ENCODE data around the gene ATP5F1E. TPM values are rescaled to one million over a fixed set of nuclear protein-coding genes. Genes with fewer than 3 reads are reported as not detected.
"Not testable (repeated sequence)": the region's sequence is repeated elsewhere in the genome, so short reads cannot be mapped to it uniquely, and the experiment has no call there.

The ATP5F1E gene
- total and polyA plus RNA-seq, 2 of the 4 experiments (the other 2 are of a cell fraction) = 3.8 to 34.5 TPM

GRCh38 chr20:59013031-59013951 is 18.8 kb downstream of the ATP5F1E start:
- ATAC-seq (ENCODE audit: low read depth) = no peak
- TF ChIP-seq RCOR1 (IDR thresholded peaks at IDR 0.05; ENCODE audit: insufficient replicate concordance, low read length) = no peak
- TF ChIP-seq USF2 (IDR thresholded peaks at IDR 0.05; ENCODE audit: low read depth, low read length) = no peak
- no peak for TF ChIP-seq MAFK (IDR thresholded peaks at IDR 0.05; ENCODE audit: low read depth, low read length)
- peaks cover 19% of the 10 kb centered on the region for H3K9me1 ChIP-seq (ENCODE audit: insufficient read depth, low read length)
- dilution Hi-C loops (cut with HindIII; ENCODE audit: low sequenced_read_pairs, unreplicated experiment) (no loop called here), in situ Hi-C loops (cut with MboI; ENCODE audit: low sequenced_read_pairs) (no loop called here), intact Hi-C loops (cut with micrococcal nuclease) (no loop called here)
- H3K14ac ChIP-seq (replicated peaks; ENCODE audit: low read depth, low read length) = no peak overlapping the region; the same call in 1 of the 2 replicates
- H3K4me2 ChIP-seq (ENCODE audit: low read depth, low read length) = no peak overlapping the region
- H3K9ac ChIP-seq (ENCODE audit: low read depth, low read length) = no peak overlapping the region
- H2AK5ac ChIP-seq (ENCODE audit: low read depth, low read length) = peak overlapping the region; percentile 37; the same call in 1 of the 2 replicates
- H3K56ac ChIP-seq (ENCODE audit: extremely low read depth, insufficient read depth, low read length) = no peak overlapping the region
- H2BK15ac ChIP-seq (ENCODE audit: low read depth, low read length) = no peak overlapping the region
- ChIA-PET POLR2A (ENCODE audit: unreplicated experiment) (no interaction called here), CTCF (no interaction called here)
- H2BK5ac ChIP-seq (ENCODE audit: low read depth, low read length, poor library complexity, severe bottlenecking) = no peak overlapping the region
- H3K27ac ChIP-seq (ENCODE audit: insufficient read depth, low read length) = no peak overlapping the region
- peak overlapping the region; percentile 18; the same call in 1 of the 2 replicates for H2BK120ac ChIP-seq (ENCODE audit: low read depth, low read length)
- no peaks in the 10 kb centered on the region for H3K36me3 ChIP-seq (ENCODE audit: control insufficient read depth, insufficient read depth, low read length)
- peaks cover 19% of the 10 kb centered on the region for H3K4me1 ChIP-seq (ENCODE audit: control insufficient read depth, insufficient read depth, low read length)
- no peak overlapping the region for H2AFZ ChIP-seq (replicated peaks; ENCODE audit: low read length, poor library complexity)
- no peak overlapping the region for H4K91ac ChIP-seq (ENCODE audit: insufficient read depth, low read depth, low read length)
- H3K9me3 ChIP-seq (ENCODE audit: control insufficient read depth, insufficient read depth, low read length) = no peaks in the 10 kb centered on the region
- H2BK20ac ChIP-seq (ENCODE audit: low read depth, low read length) = peak overlapping the region; percentile 21
- no peak overlapping the region for H3K23ac ChIP-seq (ENCODE audit: low read depth, low read length)
- H3K4ac ChIP-seq (ENCODE audit: low read depth, low read length) = peak overlapping the region; percentile 27
- DNase-seq = no peak
- WGBS, 2 experiments (ENCODE audit: extremely low coverage in 2 of 2, insufficient read length in 1 of 2) = 89% methylated on average over 7 of the region's 17 CpGs; no CpG with 5 or more reads in 1 of the 2 experiments
- no peak overlapping the region for H3K18ac ChIP-seq (ENCODE audit: low read depth, low read length)
- H4K20me1 ChIP-seq (ENCODE audit: insufficient read depth, low read length) = no peaks in the 10 kb centered on the region
- BruUV-seq (replicated peaks) = no TSS peak
- H3K4me3 ChIP-seq (ENCODE audit: insufficient read depth, low read depth, low read length) = no peak overlapping the region
- H3K79me1 ChIP-seq (ENCODE audit: low read depth in 1 of 2, low read length in 2 of 2) = no peaks in the 10 kb centered on the region
- H3K27me3 ChIP-seq (ENCODE audit: control insufficient read depth, insufficient read depth, low read length) = no peaks in the 10 kb centered on the region
- H2AK9ac ChIP-seq (replicated peaks; ENCODE audit: low read depth, low read length, poor library complexity) = no peak overlapping the region
- no peak overlapping the region for H4K5ac ChIP-seq (ENCODE audit: low read depth, low read length)
- peak overlapping the region in 1 of 2 experiments; percentile 63; a peak in 2 of 4 replicates for H4K8ac ChIP-seq (ENCODE audit: low read depth in 2 of 2, low read length in 2 of 2)

GRCh38 chr20:59011874-59012157 is 20.3 kb downstream of the ATP5F1E start:
- H3K4me3 ChIP-seq (ENCODE audit: insufficient read depth, low read depth, low read length); H3K56ac ChIP-seq (ENCODE audit: extremely low read depth, insufficient read depth, low read length); H3K18ac ChIP-seq (ENCODE audit: low read depth, low read length); H3K23ac ChIP-seq (ENCODE audit: low read depth, low read length); in situ Hi-C loops (cut with MboI; ENCODE audit: low sequenced_read_pairs); H3K27me3 ChIP-seq (ENCODE audit: control insufficient read depth, insufficient read depth, low read length); H3K9ac ChIP-seq (ENCODE audit: low read depth, low read length); H2AFZ ChIP-seq (replicated peaks; ENCODE audit: low read length, poor library complexity); dilution Hi-C loops (cut with HindIII; ENCODE audit: low sequenced_read_pairs, unreplicated experiment); H3K9me3 ChIP-seq (ENCODE audit: control insufficient read depth, insufficient read depth, low read length); H3K14ac ChIP-seq (replicated peaks; ENCODE audit: low read depth, low read length); H2BK20ac ChIP-seq (ENCODE audit: low read depth, low read length); H3K79me1 ChIP-seq (ENCODE audit: low read depth in 1 of 2, low read length in 2 of 2); H3K36me3 ChIP-seq (ENCODE audit: control insufficient read depth, insufficient read depth, low read length); H2BK5ac ChIP-seq (ENCODE audit: low read depth, low read length, poor library complexity, severe bottlenecking); H3K27ac ChIP-seq (ENCODE audit: insufficient read depth, low read length); H2BK15ac ChIP-seq (ENCODE audit: low read depth, low read length); CTCF ChIA-PET; H4K8ac ChIP-seq (ENCODE audit: low read depth in 2 of 2, low read length in 2 of 2); H4K20me1 ChIP-seq (ENCODE audit: insufficient read depth, low read length); H2AK5ac ChIP-seq (ENCODE audit: low read depth, low read length); H3K4me2 ChIP-seq (ENCODE audit: low read depth, low read length); intact Hi-C loops (cut with micrococcal nuclease); H4K5ac ChIP-seq (ENCODE audit: low read depth, low read length); DNase-seq; H2BK120ac ChIP-seq (ENCODE audit: low read depth, low read length); ATAC-seq (ENCODE audit: low read depth); BruUV-seq (replicated peaks); H2AK9ac ChIP-seq (replicated peaks; ENCODE audit: low read depth, low read length, poor library complexity); H4K91ac ChIP-seq (ENCODE audit: insufficient read depth, low read depth, low read length); POLR2A ChIA-PET (ENCODE audit: unreplicated experiment): not testable (repeated sequence)
- Histone ChIP-seq H3K4me1 (ENCODE audit: control insufficient read depth, insufficient read depth, low read length) (peaks cover 18% of the 10 kb centered on the region), H3K4ac (ENCODE audit: low read depth, low read length) (peak overlapping the region; percentile 29; the same call in 1 of the 2 replicates), H3K9me1 (ENCODE audit: insufficient read depth, low read length) (peaks cover 15% of the 10 kb centered on the region)
- 100% methylated on average over 2 of the region's 3 CpGs; no CpG with 5 or more reads in 1 of the 2 experiments for WGBS, 2 experiments (ENCODE audit: extremely low coverage in 2 of 2, insufficient read length in 1 of 2)
